H9 (cell line): Measurements from ENCODE around the gene MTHFD1L. TPM values are rescaled to one million over a fixed set of nuclear protein-coding genes. Genes with fewer than 3 reads are reported as not detected.

ENCODE experiments used
- DNase-seq: peaks from one replicate; pipeline ENCODE4 v3.0.0-alpha.2; 2017
- H2AFZ ChIP-seq: one replicate; pipeline ENCODE4 v1.6.1; 2013; ENCODE audit warnings: mild to moderate bottlenecking, low read length, control low read depth, moderate library complexity
- H2AK5ac ChIP-seq: 2 replicates; pipeline ENCODE4 v1.6.1; 2013; ENCODE audit warnings: low read length, control low read depth, mixed read lengths; ENCODE audit not compliant: insufficient read length
- H2BK120ac ChIP-seq: one replicate; pipeline ENCODE4 v1.6.1; 2013; ENCODE audit warnings: low read depth, mild to moderate bottlenecking, low read length, control low read depth, inconsistent platforms; ENCODE audit not compliant: poor library complexity, severe bottlenecking
- H2BK12ac ChIP-seq: 2 replicates; pipeline ENCODE4 v1.6.1; 2013; ENCODE audit warnings: low read length, control low read depth, mixed read lengths, low read depth; ENCODE audit not compliant: insufficient read length
- H2BK15ac ChIP-seq: 2 replicates; pipeline ENCODE4 v1.6.1; 2013; ENCODE audit warnings: low read depth, low read length, control low read depth
- H2BK20ac ChIP-seq: one replicate; pipeline ENCODE4 v1.6.1; 2013; ENCODE audit warnings: low read depth, mild to moderate bottlenecking, low read length, control low read depth, inconsistent platforms; ENCODE audit not compliant: poor library complexity, severe bottlenecking
- H2BK5ac ChIP-seq: 2 replicates; pipeline ENCODE4 v1.6.1; 2013; ENCODE audit warnings: low read length, control low read depth, mixed read lengths; ENCODE audit not compliant: insufficient read length
- H3K14ac ChIP-seq: 2 replicates; pipeline ENCODE4 v1.6.1; 2013; ENCODE audit warnings: low read length, control low read depth; ENCODE audit not compliant: insufficient read depth
- H3K18ac ChIP-seq: 2 replicates; pipeline ENCODE4 v1.6.1; 2013; ENCODE audit warnings: low read depth, mild to moderate bottlenecking, mixed read lengths, low read length, control low read depth; ENCODE audit not compliant: insufficient read length
- H3K23ac ChIP-seq: 2 replicates; pipeline ENCODE4 v1.6.1; 2013; ENCODE audit warnings: low read length, control low read depth, mixed read lengths, low read depth; ENCODE audit not compliant: insufficient read length
- H3K23me2 ChIP-seq: 2 replicates; pipeline ENCODE4 v1.6.1; 2013; ENCODE audit warnings: low read depth, mild to moderate bottlenecking, mixed read lengths, low read length, control low read depth; ENCODE audit not compliant: insufficient read length, poor library complexity, severe bottlenecking
- H3K27ac ChIP-seq: 2 replicates; pipeline ENCODE4 v1.5.1; 2013; ENCODE audit warnings: low read length, control low read depth, mixed read lengths, low read depth; ENCODE audit not compliant: insufficient read length
- H3K27me3 ChIP-seq: 2 replicates; pipeline ENCODE4 v1.6.1; 2013; ENCODE audit warnings: low read length, control low read depth, inconsistent platforms; ENCODE audit not compliant: insufficient read depth
- H3K4ac ChIP-seq: 2 replicates; pipeline ENCODE4 v1.6.1; 2013; ENCODE audit warnings: low read depth, mild to moderate bottlenecking, control low read depth, inconsistent platforms, low read length, moderate library complexity
- H3K4me1 ChIP-seq: 2 replicates; pipeline ENCODE4 v1.6.1; 2013; ENCODE audit warnings: low read length, control low read depth, inconsistent platforms; ENCODE audit not compliant: insufficient read depth
- H3K4me2 ChIP-seq: 2 replicates; pipeline ENCODE4 v1.6.1; 2013; ENCODE audit warnings: low read length, control low read depth, mixed read lengths; ENCODE audit not compliant: insufficient read length, insufficient read depth
- H3K56ac ChIP-seq: 2 replicates; pipeline ENCODE4 v1.6.1; 2013; ENCODE audit warnings: low read depth, mild to moderate bottlenecking, mixed read lengths, low read length, control low read depth; ENCODE audit not compliant: insufficient read length
- H3K79me1 ChIP-seq: 2 replicates; pipeline ENCODE4 v1.6.1; 2013; ENCODE audit warnings: low read depth, mild to moderate bottlenecking, moderate library complexity, low read length, control low read depth, inconsistent platforms; ENCODE audit not compliant: insufficient read depth, poor library complexity, severe bottlenecking
- H3K79me2 ChIP-seq: 2 replicates; pipeline ENCODE4 v1.6.1; 2013; ENCODE audit warnings: low read length, control low read depth, inconsistent platforms; ENCODE audit not compliant: insufficient read depth
- H3K9ac ChIP-seq: 2 replicates; pipeline ENCODE4 v1.6.1; 2013; ENCODE audit warnings: low read length, control low read depth, mixed read lengths; ENCODE audit not compliant: insufficient read length; ENCODE audit errors: extremely low read depth
- H3K9me3 ChIP-seq: one replicate; pipeline ENCODE4 v1.6.1; 2013; ENCODE audit warnings: low read depth, low read length, inconsistent platforms; ENCODE audit not compliant: control insufficient read depth
- H3T11ph ChIP-seq: one replicate; pipeline ENCODE4 v1.6.1; 2013; ENCODE audit warnings: mild to moderate bottlenecking, low read length, control low read depth, inconsistent platforms
- H4K20me1 ChIP-seq: one replicate; pipeline ENCODE4 v1.6.1; 2013; ENCODE audit not compliant: control insufficient read depth, insufficient read length, insufficient read depth
- H4K5ac ChIP-seq: 2 replicates; pipeline ENCODE4 v1.6.1; 2013; ENCODE audit warnings: low read depth, mild to moderate bottlenecking, mixed read lengths, low read length, control low read depth; ENCODE audit not compliant: insufficient read length
- H4K8ac ChIP-seq: replicated peaks from 2 replicates; pipeline ENCODE4 v1.6.1; 2013; ENCODE audit warnings: low read length, control low read depth, mixed read lengths, low read depth; ENCODE audit not compliant: insufficient read length
- H4K91ac ChIP-seq: 2 replicates; pipeline ENCODE4 v1.6.1; 2013; ENCODE audit warnings: low read depth, mild to moderate bottlenecking, moderate library complexity, mixed read lengths, low read length, control low read depth; ENCODE audit not compliant: insufficient read length
- H3K27ac Mint-ChIP-seq, 3 experiments: 2 replicates in 2 of 3; 3 replicates in 1 of 3; pipeline ENCODE4 v1.8.0; 2020 to 2021; ENCODE audit warnings: mixed read lengths in 3 of 3, mild to moderate bottlenecking in 1 of 3, moderate library complexity in 1 of 3
- H3K27me3 Mint-ChIP-seq: 2 replicates; pipeline ENCODE4 v1.8.0; 2021; ENCODE audit warnings: low read depth, mild to moderate bottlenecking, moderate library complexity, mixed read lengths
- H3K36me3 Mint-ChIP-seq, 3 experiments: 2 replicates in 2 of 3; 3 replicates in 1 of 3; pipeline ENCODE4 v1.8.0; 2020 to 2021; ENCODE audit warnings: low read depth in 3 of 3, mixed read lengths in 3 of 3; ENCODE audit not compliant: insufficient read depth in 1 of 3
- H3K4me1 Mint-ChIP-seq, 2 experiments: 2 replicates each; pipeline ENCODE4 v1.8.0; 2020; ENCODE audit warnings: mixed read lengths in 2 of 2
- H3K4me3 Mint-ChIP-seq, 2 experiments: 2 replicates in 1 of 2; 3 replicates in 1 of 2; pipeline ENCODE4 v1.8.0; 2020 to 2021; ENCODE audit warnings: mild to moderate bottlenecking in 2 of 2, mixed read lengths in 2 of 2, moderate library complexity in 1 of 2
- H3K9me3 Mint-ChIP-seq, 2 experiments: 2 replicates in 1 of 2; 3 replicates in 1 of 2; pipeline ENCODE4 v1.8.0; 2020; ENCODE audit warnings: mild to moderate bottlenecking in 2 of 2, mixed read lengths in 2 of 2, moderate library complexity in 1 of 2
- WGBS: extraction: QIAGEN DNeasy Blood & Tissue Kit; methylation state at CpG from one replicate; pipeline ENCODE4 v1.1.7; 2013; ENCODE audit warnings: missing lambda C conversion rate, low lambda C conversion rate, mixed read lengths; ENCODE audit not compliant: insufficient read length; ENCODE audit errors: extremely low coverage; 5-methylcytosine and 5-hydroxymethylcytosine counted together
- total RNA-seq: library from RNA; stranded (reverse); gene quantifications from 2 replicates; pipeline ENCODE4 v1.2.1, GENCODE V29; 2021
- TF ChIP-seq, protein P1 (sequence below): fragments of 200-600 bp; sonication (generic); conservative IDR thresholded peaks from 3 replicates; pipeline ENCODE4 v1.8.0; 2021; ENCODE audit warnings: antibody characterized with exemption, mild to moderate bottlenecking

Gene MTHFD1L
- total RNA-seq, 1 experiment from 2014 or later = 90.2 TPM

DNA sequence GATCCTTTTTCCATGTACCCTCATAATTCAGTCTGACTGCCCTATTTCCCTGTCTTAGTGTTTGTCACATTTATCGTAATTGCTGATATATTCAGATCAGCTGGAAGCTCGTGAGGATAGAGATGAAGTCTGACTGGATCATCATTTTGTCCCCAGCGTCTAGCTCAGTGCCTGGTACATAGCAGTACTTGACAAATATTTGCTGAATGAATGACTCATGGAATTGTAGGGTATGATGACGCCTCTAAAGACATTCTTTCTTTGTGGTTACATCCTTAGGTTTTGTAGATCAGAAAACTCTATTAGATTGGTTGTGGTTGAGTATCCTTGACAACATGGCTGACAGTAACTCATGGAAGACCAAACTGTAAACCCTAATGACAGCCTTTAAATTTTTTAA is 68.9 kb downstream of the MTHFD1L start:
- H3K9me3 Mint-ChIP-seq = no peaks in the 10 kb centered on the region

More for the DNA sequence above, 68.9 kb downstream of the MTHFD1L start:
- Histone ChIP-seq H3K27me3 (no peaks in the 10 kb centered on the region), H2AFZ (no peak overlapping the region), H4K5ac (no peak overlapping the region), H3K9ac (no peak overlapping the region), H2BK120ac (no peak overlapping the region), H3K9me3 (no peaks in the 10 kb centered on the region), H3K4ac (no peak overlapping the region), H3K23ac (no peak overlapping the region), H3K79me2 (no peaks in the 10 kb centered on the region), H4K8ac (no peak overlapping the region), H3K27ac (no peak overlapping the region), H3K18ac (no peak overlapping the region), H4K91ac (no peak overlapping the region), H2AK5ac (no peak overlapping the region), H3K4me1 (no peaks in the 10 kb centered on the region), H3K14ac (no peak overlapping the region), H2BK20ac (no peak overlapping the region), H3K4me2 (no peak overlapping the region), H4K20me1 (no peaks in the 10 kb centered on the region), H2BK12ac (no peak overlapping the region), H3T11ph (no peak overlapping the region), H2BK5ac (no peak overlapping the region), H3K79me1 (no peaks in the 10 kb centered on the region), H3K23me2 (no peaks in the 10 kb centered on the region), H2BK15ac (no peak overlapping the region), H3K56ac (no peak overlapping the region)
- TF ChIP-seq, protein P1, sequence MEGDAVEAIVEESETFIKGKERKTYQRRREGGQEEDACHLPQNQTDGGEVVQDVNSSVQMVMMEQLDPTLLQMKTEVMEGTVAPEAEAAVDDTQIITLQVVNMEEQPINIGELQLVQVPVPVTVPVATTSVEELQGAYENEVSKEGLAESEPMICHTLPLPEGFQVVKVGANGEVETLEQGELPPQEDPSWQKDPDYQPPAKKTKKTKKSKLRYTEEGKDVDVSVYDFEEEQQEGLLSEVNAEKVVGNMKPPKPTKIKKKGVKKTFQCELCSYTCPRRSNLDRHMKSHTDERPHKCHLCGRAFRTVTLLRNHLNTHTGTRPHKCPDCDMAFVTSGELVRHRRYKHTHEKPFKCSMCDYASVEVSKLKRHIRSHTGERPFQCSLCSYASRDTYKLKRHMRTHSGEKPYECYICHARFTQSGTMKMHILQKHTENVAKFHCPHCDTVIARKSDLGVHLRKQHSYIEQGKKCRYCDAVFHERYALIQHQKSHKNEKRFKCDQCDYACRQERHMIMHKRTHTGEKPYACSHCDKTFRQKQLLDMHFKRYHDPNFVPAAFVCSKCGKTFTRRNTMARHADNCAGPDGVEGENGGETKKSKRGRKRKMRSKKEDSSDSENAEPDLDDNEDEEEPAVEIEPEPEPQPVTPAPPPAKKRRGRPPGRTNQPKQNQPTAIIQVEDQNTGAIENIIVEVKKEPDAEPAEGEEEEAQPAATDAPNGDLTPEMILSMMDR = no peak
- peaks cover 13 to 68% (median 46%) of the 10 kb centered on the region in 3 experiments; a peak in 6 of 7 replicates for H3K36me3 Mint-ChIP-seq
- no peak for DNase-seq
- no peak overlapping the region for H3K27ac Mint-ChIP-seq
- no peak overlapping the region for H3K4me3 Mint-ChIP-seq
- WGBS = no CpG with 5 or more reads among the region's 4 CpGs
- no peaks in the 10 kb centered on the region for H3K4me1 Mint-ChIP-seq
- no peaks in the 10 kb centered on the region for H3K27me3 Mint-ChIP-seq
